Muscle layer of duodenum (tissue), 2 donors: ENCODE results near the gene NPAS4.
"Not testable (repeated sequence)": the region's sequence is repeated elsewhere in the genome, so short reads cannot be mapped to it uniquely, and the experiment has no call there.

Source experiments
- H3K27ac ChIP-seq: one replicate; pipeline ENCODE4 v1.7.0; 2013; ENCODE audit warnings: mild to moderate bottlenecking, low read length
- H3K27me3 ChIP-seq: one replicate; pipeline ENCODE4 v1.7.0; 2013; ENCODE audit warnings: low read depth, mild to moderate bottlenecking, control low read depth, low read length
- H3K36me3 ChIP-seq, 2 donors: one replicate each; pipeline ENCODE4 v1.7.0; 2013; ENCODE audit warnings: low read length in 2 of 2, control low read depth in 1 of 2, mild to moderate bottlenecking in 1 of 2; ENCODE audit not compliant: insufficient read depth in 2 of 2, control insufficient read depth in 1 of 2
- H3K4me1 ChIP-seq, 2 donors: one replicate each; pipeline ENCODE4 v1.7.0; 2013; ENCODE audit warnings: low read length in 2 of 2, mild to moderate bottlenecking in 2 of 2, control low read depth in 1 of 2, moderate library complexity in 1 of 2; ENCODE audit not compliant: insufficient read depth in 2 of 2, control insufficient read depth in 1 of 2
- H3K4me3 ChIP-seq, 2 donors: one replicate each; pipeline ENCODE4 v1.7.0; 2013; ENCODE audit warnings: low read length in 2 of 2, low read depth in 1 of 2, mild to moderate bottlenecking in 1 of 2
- H3K9me3 ChIP-seq, 2 donors: one replicate each; pipeline ENCODE4 v1.7.0; 2013; ENCODE audit warnings: low read length in 2 of 2, control low read depth in 1 of 2, mild to moderate bottlenecking in 1 of 2; ENCODE audit not compliant: control insufficient read depth in 1 of 2
- donor health status: healthy.

Gene NPAS4

DNA sequence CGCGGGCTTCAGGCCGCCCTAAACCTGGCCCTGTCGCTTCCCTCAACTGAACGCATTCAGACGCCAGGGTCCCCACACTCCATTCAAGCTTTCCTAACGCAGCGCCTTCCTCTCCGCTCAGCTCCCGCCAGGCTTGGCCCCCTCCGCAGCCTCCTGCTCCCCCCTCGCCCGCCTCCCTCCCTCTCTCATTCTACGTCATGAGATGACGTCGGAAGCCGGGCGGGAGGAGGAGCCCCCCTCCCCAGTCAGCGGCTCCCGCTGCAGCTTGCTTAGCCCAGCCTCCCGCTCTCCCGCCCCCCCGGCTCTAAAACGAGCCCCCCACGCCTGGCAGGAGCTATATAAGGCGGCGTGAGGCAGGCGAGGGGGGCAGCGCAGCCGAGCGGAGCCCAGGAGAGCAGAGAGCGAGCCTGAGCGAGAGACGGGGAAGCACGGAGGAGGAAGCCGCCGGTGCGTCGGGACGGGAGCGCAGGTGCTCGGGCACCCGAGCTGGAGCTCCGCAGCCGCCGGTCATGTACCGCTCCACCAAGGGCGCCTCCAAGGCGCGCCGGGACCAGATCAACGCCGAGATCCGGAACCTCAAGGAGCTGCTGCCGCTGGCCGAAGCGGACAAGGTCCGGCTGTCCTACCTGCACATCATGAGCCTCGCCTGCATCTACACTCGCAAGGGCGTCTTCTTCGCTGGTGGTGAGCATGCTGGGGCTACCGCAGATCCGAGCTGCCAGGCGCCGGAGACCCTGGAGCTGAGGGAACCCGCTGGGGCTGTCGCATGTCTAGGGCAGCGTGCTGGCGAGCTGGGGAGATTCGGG lies at the start of gene NPAS4:
NPAS4 (plus strand) TSS at position 365 of the 806 bp plus-strand sequence; CDS start at position 510, 145 bp downstream.
- peaks cover 8% of the 10 kb centered on the region for H3K27me3 ChIP-seq
- H3K27ac ChIP-seq = no peak within 1 kb of the TSS
- peaks cover 0 to 47% of the 10 kb centered on the region in 2 donors for H3K4me1 ChIP-seq
- peaks cover 12 to 35% of the 10 kb centered on the region in 2 donors for H3K36me3 ChIP-seq
- peak within 1 kb of the TSS in 1 of 2 donors; percentile 32 for H3K4me3 ChIP-seq
- H3K9me3 ChIP-seq = no peaks in the 10 kb centered on the region

DNA sequence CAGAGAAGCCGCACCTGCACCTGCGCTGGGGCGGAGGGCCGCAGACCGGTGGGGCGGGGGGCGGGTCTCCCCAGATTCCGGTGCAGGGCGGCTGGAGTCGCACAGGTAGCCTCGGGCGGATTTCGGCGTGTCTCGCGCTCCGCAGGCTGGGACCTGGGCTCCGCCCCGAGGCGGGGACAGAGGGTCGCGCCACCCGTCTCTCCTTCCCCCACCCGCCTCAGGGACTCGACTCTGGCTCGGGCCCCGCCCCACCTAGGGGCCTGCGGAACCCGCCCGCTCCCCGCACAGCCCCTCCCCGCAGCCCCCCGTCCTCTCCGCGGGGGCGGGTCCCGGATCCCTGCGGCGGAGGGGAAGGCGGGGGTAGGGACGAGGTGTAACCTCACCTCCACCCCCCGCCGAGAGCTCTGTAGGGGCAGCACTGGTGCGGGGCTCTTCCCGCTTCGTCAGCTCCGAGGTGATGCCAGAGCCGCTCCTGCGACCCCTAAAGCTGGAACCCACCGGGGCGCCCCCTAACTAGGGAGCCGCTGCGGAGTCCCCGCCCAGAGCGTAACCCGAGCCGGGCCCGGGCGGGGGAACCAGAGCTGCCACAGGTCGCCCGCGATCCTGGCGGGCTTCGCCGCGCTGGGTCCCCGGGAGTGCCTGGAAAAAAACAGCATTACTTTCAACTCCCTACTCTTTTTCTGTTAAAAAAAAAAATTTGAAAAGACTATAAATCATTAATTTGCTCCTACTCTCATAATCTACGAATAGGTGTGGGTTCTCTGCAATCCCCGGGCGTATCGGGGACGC lies 49.0 kb upstream of the NPAS4 start, which contains the start of gene SLC29A2:
SLC29A2 (minus strand) TSS at position 134 of the 789 bp plus-strand sequence. CDS start 169 bp downstream, outside the sequence.
- H3K9me3 ChIP-seq = no peaks in the 10 kb centered on the region

DNA sequence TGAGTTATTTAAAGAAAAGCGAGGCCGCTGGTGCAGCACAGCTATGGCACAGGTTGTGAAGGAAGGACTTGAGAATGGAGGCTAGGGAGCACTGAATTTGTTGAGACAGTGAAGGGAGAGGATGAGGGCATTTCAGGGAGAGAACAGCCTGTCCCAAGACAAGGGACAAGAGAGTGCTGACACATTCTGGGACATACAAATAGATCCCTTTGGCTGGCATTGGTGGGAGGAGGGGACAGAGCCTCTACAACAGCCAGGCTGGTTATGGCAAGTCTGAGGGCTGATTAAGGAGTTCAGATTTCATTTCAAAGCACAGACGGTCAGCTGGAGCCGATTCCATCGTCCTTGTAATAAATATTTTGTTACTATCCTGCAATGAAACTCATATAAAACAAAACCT lies 47.6 kb upstream of the NPAS4 start:
- Histone ChIP-seq H3K27ac (no peak overlapping the region), H3K36me3 (no peaks in the 10 kb centered on the region), H3K4me1 (peaks cover 0 to 18% of the 10 kb centered on the region in 2 donors), H3K27me3 (no peaks in the 10 kb centered on the region), H3K4me3 (no peak overlapping the region), H3K9me3 (no peaks in the 10 kb centered on the region)

More for the DNA sequence above, 49.0 kb upstream of the NPAS4 start, which contains the start of gene SLC29A2:
- Histone ChIP-seq H3K4me1 (peaks cover 0 to 18% of the 10 kb centered on the region in 2 donors), H3K36me3 (no peaks in the 10 kb centered on the region), H3K27ac (peak within 1 kb of the TSS; percentile 51), H3K4me3 (peak within 1 kb of the TSS; percentile 42 to 82), H3K27me3 (no peaks in the 10 kb centered on the region)

DNA sequence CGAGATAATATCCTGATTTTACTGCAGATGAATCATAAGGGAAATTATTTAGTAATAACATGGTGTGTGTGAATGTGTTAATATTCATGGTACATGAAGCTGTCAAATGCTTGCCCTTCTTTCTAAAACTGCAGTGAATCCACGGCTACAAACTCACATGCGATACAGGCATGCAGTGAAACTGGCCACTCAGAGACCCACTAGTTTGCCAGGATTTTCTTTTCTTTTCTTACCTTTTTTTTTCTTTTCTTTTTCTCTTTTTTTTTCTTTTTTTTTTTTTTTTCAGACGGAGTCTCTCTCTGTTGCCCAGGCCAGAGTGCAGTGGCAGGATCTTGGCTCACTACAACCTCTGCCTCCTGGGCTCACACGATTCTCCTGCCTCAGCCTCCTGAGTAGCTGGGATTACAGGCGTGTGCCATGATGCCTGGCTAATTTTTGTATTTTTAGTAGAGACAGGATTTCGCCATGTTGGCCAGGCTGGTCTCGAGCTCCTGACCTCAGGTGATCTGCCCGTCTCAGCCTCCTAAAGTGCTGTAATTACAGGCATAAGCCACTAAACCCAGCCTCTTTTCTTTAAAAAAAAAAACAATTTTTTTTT lies 47.0 kb upstream of the NPAS4 start:
- H3K4me3 ChIP-seq, H3K9me3 ChIP-seq, H3K27ac ChIP-seq, H3K36me3 ChIP-seq, H3K27me3 ChIP-seq: not testable (repeated sequence)
- H3K4me1 ChIP-seq = peaks cover 0 to 18% of the 10 kb centered on the region in 2 donors

DNA sequence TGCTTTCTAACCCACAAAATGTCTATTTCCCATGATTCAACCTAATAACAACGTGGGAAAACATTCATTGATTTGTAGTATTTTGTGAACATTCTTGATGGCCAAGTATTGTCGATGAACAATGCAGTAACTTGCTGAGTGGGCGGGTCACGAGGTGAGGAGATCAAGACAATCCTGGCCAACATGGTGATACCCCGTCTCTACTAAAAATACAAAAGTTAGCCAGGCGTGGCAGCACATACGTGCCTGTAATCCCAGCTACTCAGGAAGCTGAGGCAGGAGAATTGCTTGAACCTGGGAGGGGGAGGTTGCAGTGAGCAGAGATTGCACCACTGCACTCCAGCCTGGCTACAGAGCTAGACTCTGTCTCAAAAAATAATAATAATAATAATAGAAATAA lies 40.6 kb upstream of the NPAS4 start:
- H3K27me3 ChIP-seq, H3K27ac ChIP-seq, H3K9me3 ChIP-seq, H3K4me1 ChIP-seq, H3K4me3 ChIP-seq, H3K36me3 ChIP-seq: not testable (repeated sequence)

DNA sequence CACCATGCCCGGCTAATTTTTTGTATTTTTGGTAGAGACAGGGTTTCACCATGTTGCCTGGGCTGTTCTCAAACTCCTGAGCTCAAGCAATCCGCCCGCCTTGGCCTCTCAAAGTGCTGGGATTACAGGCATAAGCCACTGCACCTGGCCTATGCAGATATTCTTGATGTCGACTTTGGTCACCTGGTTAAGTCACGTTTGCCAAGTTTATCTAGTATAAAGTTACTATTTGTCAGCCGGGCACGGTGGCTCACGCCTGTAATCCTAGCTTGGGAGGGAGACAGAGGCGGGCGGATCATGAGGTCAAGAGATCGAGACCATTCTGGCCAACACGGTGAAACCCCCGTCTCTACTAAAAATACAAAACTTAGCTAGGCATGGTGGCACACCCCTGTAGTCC lies 36.5 kb upstream of the NPAS4 start:
- H3K4me1 ChIP-seq, H3K27me3 ChIP-seq, H3K4me3 ChIP-seq, H3K9me3 ChIP-seq, H3K27ac ChIP-seq, H3K36me3 ChIP-seq: not testable (repeated sequence)

DNA sequence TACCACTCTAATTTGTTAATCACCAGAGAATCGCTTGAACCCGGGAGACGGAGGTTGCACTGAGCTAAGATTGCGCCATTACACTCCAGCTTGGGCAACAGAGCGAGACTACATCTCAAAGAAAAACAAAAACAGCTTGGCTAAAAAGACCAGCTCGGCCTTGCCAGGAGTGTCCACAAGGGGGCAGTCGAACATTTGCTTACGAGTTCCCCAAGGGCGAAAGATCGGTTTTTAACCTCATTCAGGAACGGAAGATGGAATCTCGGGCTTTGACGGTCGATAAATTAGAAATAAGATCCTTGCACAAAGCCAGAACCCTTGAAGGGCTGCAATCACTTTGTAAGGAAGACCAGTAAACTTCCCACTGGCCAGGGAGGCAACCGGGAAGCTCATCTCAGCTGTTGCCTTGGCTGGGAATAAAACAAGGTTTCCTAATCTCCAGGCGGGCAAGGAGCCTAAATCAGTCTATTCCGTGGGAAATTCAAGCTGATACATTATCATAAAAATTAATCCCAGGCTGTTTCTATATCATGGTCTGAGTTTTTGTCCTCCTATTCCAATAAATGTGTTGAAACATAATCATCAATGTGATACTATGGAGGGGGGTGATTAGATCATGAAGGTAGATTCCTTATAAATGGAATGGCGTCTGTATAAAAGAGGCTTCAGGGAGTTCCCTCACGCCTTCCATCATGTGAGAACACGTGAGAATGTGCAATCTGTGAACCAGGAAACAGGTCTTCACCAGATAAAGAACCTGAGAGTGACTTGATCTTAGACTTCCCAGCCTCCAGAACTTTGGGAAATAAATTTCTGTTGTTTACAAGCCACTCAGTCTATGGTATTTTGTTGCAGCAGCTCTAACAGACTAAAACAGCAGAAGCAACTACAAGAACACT lies 34.4 kb upstream of the NPAS4 start:
- H3K36me3 ChIP-seq = no peaks in the 10 kb centered on the region
- no peaks in the 10 kb centered on the region for H3K27me3 ChIP-seq
- no peaks in the 10 kb centered on the region for H3K9me3 ChIP-seq
- peak overlapping the region; percentile 41 to 44 for H3K4me3 ChIP-seq
- H3K27ac ChIP-seq = no peak overlapping the region
- H3K4me1 ChIP-seq = peaks cover 0 to 4% of the 10 kb centered on the region in 2 donors

DNA sequence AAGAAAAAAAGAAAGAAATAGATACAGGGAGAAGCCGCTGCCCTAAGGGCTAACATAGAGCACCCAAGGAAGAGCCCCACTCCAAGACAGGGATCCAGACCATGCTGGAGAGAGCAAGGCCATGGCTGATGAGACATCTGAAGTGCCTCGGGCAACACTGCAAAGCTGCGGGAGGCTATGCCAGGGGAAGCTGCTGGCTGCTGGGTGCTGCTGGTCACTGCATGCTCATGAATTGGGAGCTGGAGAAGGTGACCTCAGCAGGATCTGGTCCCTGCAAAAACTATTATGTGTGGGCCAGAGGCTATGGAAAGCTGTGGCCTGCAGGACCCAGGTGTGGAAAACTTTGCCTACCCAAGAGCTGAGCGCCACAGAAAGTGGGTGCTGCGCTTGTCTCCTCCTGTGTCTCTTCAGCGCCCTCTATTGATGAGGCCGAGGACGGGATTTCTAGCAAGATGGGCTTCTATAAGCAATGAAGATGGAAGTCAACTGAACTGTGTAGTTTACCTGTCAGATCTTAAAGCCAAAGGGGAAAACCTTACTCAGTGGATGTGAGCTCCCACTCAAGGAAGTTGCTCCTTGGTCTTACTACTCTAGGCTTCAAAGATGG lies 32.0 kb upstream of the NPAS4 start:
- H3K9me3 ChIP-seq = no peaks in the 10 kb centered on the region
- no peak overlapping the region for H3K4me3 ChIP-seq
- H3K36me3 ChIP-seq = no peaks in the 10 kb centered on the region
- H3K4me1 ChIP-seq = peaks cover 0 to 4% of the 10 kb centered on the region in 2 donors
- H3K27me3 ChIP-seq = no peaks in the 10 kb centered on the region
- no peak overlapping the region for H3K27ac ChIP-seq

DNA sequence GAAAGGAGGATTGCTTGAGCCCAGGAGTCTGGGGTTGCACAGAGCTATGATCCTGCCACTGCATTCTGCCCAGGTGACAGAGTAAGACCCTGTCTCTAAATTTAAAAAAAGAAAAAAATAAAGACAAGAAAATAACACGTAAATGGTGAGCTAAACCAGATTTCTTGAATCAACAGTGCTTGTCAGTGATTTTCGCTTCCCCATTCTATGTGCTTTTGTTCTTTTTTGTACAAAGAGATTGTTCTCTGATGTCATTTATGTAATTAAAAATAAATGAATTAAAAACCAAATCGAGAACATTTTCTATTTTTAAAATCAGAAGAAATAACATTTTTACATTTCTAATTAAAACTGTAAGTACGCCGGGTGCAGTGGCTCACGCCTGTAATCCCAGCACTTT lies 29.5 kb upstream of the NPAS4 start:
- Histone ChIP-seq H3K4me3 (no peak overlapping the region), H3K4me1 (peaks cover 0 to 2% of the 10 kb centered on the region in 2 donors), H3K27me3 (no peaks in the 10 kb centered on the region), H3K36me3 (no peaks in the 10 kb centered on the region), H3K27ac (no peak overlapping the region), H3K9me3 (no peaks in the 10 kb centered on the region)

DNA sequence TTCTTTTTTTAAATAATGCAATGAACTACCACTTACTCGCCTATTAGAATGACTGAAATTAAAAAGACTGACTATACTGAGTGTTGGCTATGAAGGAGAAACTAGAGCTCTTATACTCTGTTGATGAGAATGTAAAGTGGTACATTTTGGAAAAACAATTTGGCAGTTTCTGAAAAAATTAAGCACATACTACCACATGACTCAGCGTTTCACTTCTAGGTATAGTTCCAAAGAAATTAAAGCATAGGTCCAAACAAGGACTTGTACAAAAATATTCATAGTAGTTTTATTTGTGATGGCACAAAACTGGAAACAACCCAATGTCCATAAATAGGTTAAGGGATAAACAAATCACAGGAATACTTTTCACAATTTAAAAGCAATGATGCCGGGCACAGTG lies 26.9 kb upstream of the NPAS4 start:
- H3K27ac ChIP-seq = no peak overlapping the region
- no peak overlapping the region for H3K4me3 ChIP-seq
- H3K27me3 ChIP-seq = no peaks in the 10 kb centered on the region
- no peaks in the 10 kb centered on the region for H3K4me1 ChIP-seq
- H3K36me3 ChIP-seq = no peaks in the 10 kb centered on the region
- H3K9me3 ChIP-seq = no peaks in the 10 kb centered on the region
